GM12892 (cell line): ENCODE measurements around the gene GALR2.

Experiments used
- POLR2A ChIP-seq: IDR thresholded peaks from 2 replicates; pipeline ENCODE4 v1.6.1; 2011; ENCODE audit warnings: low read depth, low read length, control low read depth
- POLR2AphosphoS5 ChIP-seq: IDR thresholded peaks from 2 replicates; pipeline ENCODE4 v1.6.1; 2011; ENCODE audit warnings: low read depth, low read length, control low read depth
- TAF1 ChIP-seq: IDR thresholded peaks from 2 replicates; pipeline ENCODE4 v1.6.1; 2011; ENCODE audit warnings: low read depth, mild to moderate bottlenecking, control low read depth, low read length, borderline replicate concordance

- TF ChIP-seq POLR2A (no peak), POLR2AphosphoS5 (no peak), TAF1 (no peak)
Observed at GRCh38 chr17:76056882-76057281, 17.7 kb upstream of the GALR2 start.
